Thyroid gland (tissue), 4 donors: ENCODE measurements around the gene SDR9C7. TPM values are rescaled to one million over a fixed set of nuclear protein-coding genes. Genes with fewer than 3 reads are reported as not detected.
"Not testable (repeated sequence)": the region's sequence is repeated elsewhere in the genome, so short reads cannot be mapped to it uniquely, and the experiment has no call there.

Experiments
- DNase-seq, 2 donors: peaks; one replicate each; pipeline ENCODE4 v3.0.0-alpha.2; 2019
- H3K27ac ChIP-seq, 3 donors: fragments of 200-600 bp; sonication (generic); 1 replicate in 2 of 3; 2 replicates in 1 of 3; pipeline ENCODE4 v1.5.1; 2016 to 2019; ENCODE audit warnings: mild to moderate bottlenecking in 1 of 3, moderate library complexity in 1 of 3
- H3K27me3 ChIP-seq: fragments of 200-600 bp; sonication (generic); one replicate; pipeline ENCODE4 v1.5.1; 2019
- H3K36me3 ChIP-seq, 2 donors: fragments of 200-600 bp; sonication (generic); one replicate each; pipeline ENCODE4 v1.5.1; 2016 to 2019
- H3K4me1 ChIP-seq, 2 donors: fragments of 200-600 bp; sonication (generic); one replicate each; pipeline ENCODE4 v1.5.1; 2017 to 2019
- H3K4me3 ChIP-seq, 3 donors: fragments of 200-600 bp; sonication (generic); replicated peaks in 1 of 3; 1 replicate in 2 of 3; 2 replicates in 1 of 3; pipeline ENCODE4 v1.5.1; 2016; ENCODE audit warnings: mild to moderate bottlenecking in 1 of 3
- H3K9me3 ChIP-seq: fragments of 200-600 bp; sonication (generic); one replicate; pipeline ENCODE4 v1.5.1; 2017
- CTCF ChIP-seq, 6 experiments: fragments of 200-600 bp in 3 of 6; fragments of 450-650 bp in 3 of 6; sonication (generic) in 3 of 6; IDR thresholded peaks; one replicate each; pipeline ENCODE4 v1.5.1; 2016 to 2019; ENCODE audit warnings: antibody characterized with exemption in 6 of 6, mild to moderate bottlenecking in 2 of 6, inconsistent platforms in 1 of 6, moderate library complexity in 1 of 6
- POLR2A ChIP-seq, 2 donors: fragments of 450-650 bp; IDR thresholded peaks; one replicate each; pipeline ENCODE4 v1.6.1; 2017; ENCODE audit warnings: antibody characterized with exemption in 2 of 2, mild to moderate bottlenecking in 2 of 2, moderate library complexity in 1 of 2
- WGBS, 2 donors: methylation state at CpG; one replicate each; pipeline ENCODE4 v1.1.5; 2017; 5-methylcytosine and 5-hydroxymethylcytosine counted together
- intact Hi-C: fragments of 100-400 bp; cut with DNase I; formaldehyde crosslinking; loops from one replicate; pipeline ENCODE4 v1.15.1; 2023
- total RNA-seq, 4 donors: library from RNA; depleted of rRNA; stranded (reverse); fragments of >200 nt; gene quantifications; one replicate each; pipeline ENCODE4 v1.2.3, GENCODE V29; 2016

The SDR9C7 gene
- total RNA-seq, 4 donors from 2014 or later: not detected

GRCh38 chr12:56929780-56930179 lies 4.4 kb downstream of the SDR9C7 start:
- Histone ChIP-seq H3K36me3 (no peaks in the 10 kb centered on the region), H3K27ac (no peak overlapping the region), H3K4me3 (no peak overlapping the region), H3K4me1 (peaks cover 0 to 7% of the 10 kb centered on the region in 2 donors), H3K9me3 (no peaks in the 10 kb centered on the region), H3K27me3 (no peaks in the 10 kb centered on the region)
- WGBS, 2 donors: 91 to 93% methylated on average over 4 of the region's 4 CpGs
- intact Hi-C loops: no loop called here
- TF ChIP-seq POLR2A (IDR thresholded peaks at IDR 0.05) (no peak), CTCF (IDR thresholded peaks at IDR 0.05) (no peak)
- DNase-seq: no peak

GRCh38 chr12:56928262-56928661 lies 5.9 kb downstream of the SDR9C7 start:
- intact Hi-C loops: no loop called here
- Histone ChIP-seq H3K9me3 (no peaks in the 10 kb centered on the region), H3K27ac (no peak overlapping the region), H3K4me3 (no peak overlapping the region), H3K4me1 (no peaks in the 10 kb centered on the region), H3K27me3 (no peaks in the 10 kb centered on the region), H3K36me3 (no peaks in the 10 kb centered on the region)
- DNase-seq: no peak
- 80 to 81% methylated on average over 3 of the region's 3 CpGs for WGBS, 2 donors
- TF ChIP-seq POLR2A (IDR thresholded peaks at IDR 0.05): no peak
- no peak for TF ChIP-seq CTCF (IDR thresholded peaks at IDR 0.05)

GRCh38 chr12:56927281-56927680 lies 6.9 kb downstream of the SDR9C7 start:
- no peaks in the 10 kb centered on the region for H3K27me3 ChIP-seq
- intact Hi-C loops: no loop called here
- H3K27ac ChIP-seq: no peak overlapping the region
- 89 to 98% methylated on average over 4 of the region's 4 CpGs for WGBS, 2 donors
- H3K4me1 ChIP-seq: no peaks in the 10 kb centered on the region
- H3K4me3 ChIP-seq: no peak overlapping the region
- H3K9me3 ChIP-seq: no peaks in the 10 kb centered on the region
- no peak for DNase-seq
- no peak for TF ChIP-seq CTCF (IDR thresholded peaks at IDR 0.05)
- TF ChIP-seq POLR2A (IDR thresholded peaks at IDR 0.05): no peak
- H3K36me3 ChIP-seq: no peaks in the 10 kb centered on the region

- Histone ChIP-seq H3K27me3 (no peaks in the 10 kb centered on the region), H3K27ac (no peak overlapping the region), H3K4me3 (no peak overlapping the region), H3K9me3 (no peaks in the 10 kb centered on the region), H3K36me3 (no peaks in the 10 kb centered on the region), H3K4me1 (no peaks in the 10 kb centered on the region)
- 68 to 81% methylated on average over 1 of the region's 1 CpG for WGBS, 2 donors
- TF ChIP-seq CTCF (IDR thresholded peaks at IDR 0.05) (no peak), POLR2A (IDR thresholded peaks at IDR 0.05) (no peak)
- DNase-seq: no peak
- intact Hi-C loops: no loop called here
Observed at GRCh38 chr12:56922031-56922430, 12.2 kb downstream of the SDR9C7 start.

- H3K27ac ChIP-seq: no peak overlapping the region
- H3K4me1 ChIP-seq: no peaks in the 10 kb centered on the region
- no peaks in the 10 kb centered on the region for H3K9me3 ChIP-seq
- no peak for TF ChIP-seq POLR2A (IDR thresholded peaks at IDR 0.05)
- TF ChIP-seq CTCF (IDR thresholded peaks at IDR 0.05): no peak
- intact Hi-C loops: no loop called here
- WGBS, 2 donors: 71 to 80% methylated on average over 1 of the region's 1 CpG
- H3K36me3 ChIP-seq: no peaks in the 10 kb centered on the region
- no peak for DNase-seq
- H3K4me3 ChIP-seq: no peak overlapping the region
- no peaks in the 10 kb centered on the region for H3K27me3 ChIP-seq
Observed at GRCh38 chr12:56921346-56921745, 12.9 kb downstream of the SDR9C7 start.

- 90 to 92% methylated on average over 3 of the region's 3 CpGs for WGBS, 2 donors
- H3K27me3 ChIP-seq, H3K36me3 ChIP-seq, H3K4me1 ChIP-seq, H3K4me3 ChIP-seq, intact Hi-C loops, DNase-seq, H3K27ac ChIP-seq, H3K9me3 ChIP-seq: not testable (repeated sequence)
Observed at GRCh38 chr12:56918139-56918538, 16.1 kb downstream of the SDR9C7 start.
